Natural killer cell (primary cell): ENCODE data around the gene PMF1. TPM values are rescaled to one million over a fixed set of nuclear protein-coding genes. Genes with fewer than 3 reads are reported as not detected.

Source experiments
- ATAC-seq, 3 donors: fragments of 150-1000 bp in 2 of 3; fragments of 200-7000 bp in 1 of 3; cut with Tn5 transposase; 1 replicate in 1 of 3; 2 replicates in 2 of 3; pipeline ENCODE4 v1.10.0; 2021; ENCODE audit warnings: mild to moderate bottlenecking in 2 of 3, moderate library complexity in 2 of 3
- DNase-seq, 2 donors: peaks; one replicate each; pipeline versions ENCODE4 v3.0.0 to v3.0.0-alpha.2; 2013 to 2021; ENCODE audit warnings: mixed read lengths in 1 of 2
- H3K27ac ChIP-seq: one replicate; pipeline ENCODE4 v1.5.1; 2013; ENCODE audit warnings: mild to moderate bottlenecking, low read length
- H3K27me3 ChIP-seq: one replicate; pipeline ENCODE4 v1.6.1; 2013; ENCODE audit warnings: low read length; ENCODE audit not compliant: control insufficient read depth, insufficient read depth
- H3K36me3 ChIP-seq: one replicate; pipeline ENCODE4 v1.6.1; 2013; ENCODE audit warnings: low read length; ENCODE audit not compliant: control insufficient read depth, insufficient read depth
- H3K4me1 ChIP-seq: one replicate; pipeline ENCODE4 v1.6.1; 2013; ENCODE audit warnings: low read length; ENCODE audit not compliant: control insufficient read depth, insufficient read depth
- H3K4me3 ChIP-seq: one replicate; pipeline ENCODE4 v1.5.1; 2013; ENCODE audit warnings: low read length
- H3K9me3 ChIP-seq: one replicate; pipeline ENCODE4 v1.6.1; 2013; ENCODE audit warnings: low read length; ENCODE audit not compliant: control insufficient read depth, insufficient read depth
- H3K27ac Mint-ChIP-seq, 2 donors: one replicate each; pipeline ENCODE4 v1.8.0; 2022; ENCODE audit warnings: mild to moderate bottlenecking in 2 of 2, mixed read lengths in 2 of 2, moderate library complexity in 1 of 2
- H3K27me3 Mint-ChIP-seq, 2 donors: one replicate each; pipeline ENCODE4 v1.8.0; 2022; ENCODE audit warnings: low read depth in 2 of 2, mixed read lengths in 2 of 2
- H3K36me3 Mint-ChIP-seq: one replicate; pipeline ENCODE4 v1.8.0; 2022; ENCODE audit warnings: mixed read lengths
- H3K4me1 Mint-ChIP-seq, 2 donors: one replicate each; pipeline ENCODE4 v1.8.0; 2022; ENCODE audit warnings: mixed read lengths in 2 of 2
- H3K4me3 Mint-ChIP-seq: one replicate; pipeline ENCODE4 v1.8.0; 2022; ENCODE audit warnings: mild to moderate bottlenecking, moderate library complexity, mixed read lengths
- H3K9me3 Mint-ChIP-seq, 2 donors: one replicate each; pipeline ENCODE4 v1.8.0; 2022; ENCODE audit warnings: mixed read lengths in 2 of 2
- WGBS: methylation state at CpG from one replicate; pipeline ENCODE4 v1.1.7; 2013; ENCODE audit warnings: missing lambda C conversion rate; ENCODE audit not compliant: insufficient coverage; 5-methylcytosine and 5-hydroxymethylcytosine counted together
- intact Hi-C: fragments of 100-400 bp; cut with micrococcal nuclease; formaldehyde crosslinking; loops from one replicate; pipeline ENCODE4 v1.14.2; 2022
- total RNA-seq, 4 donors: library from RNA; stranded (reverse); fragments of 120-200 nt in 1 of 4; gene quantifications; one replicate each; pipeline versions ENCODE4 v1.2.3 to v1.2.4, GENCODE V29; 2013 to 2022
- TF ChIP-seq, protein P1 (sequence below): fragments of 200-600 bp; IDR thresholded peaks from one replicate; pipeline ENCODE4 v1.8.0; 2022; ENCODE audit warnings: antibody characterized with exemption

PMF1 gene
- total RNA-seq, 3 donors from 2014 or later (not counting 1 experiment from before 2014, with no cell fraction given) = 61.5 to 70.3 (median 64.0) TPM

DNA sequence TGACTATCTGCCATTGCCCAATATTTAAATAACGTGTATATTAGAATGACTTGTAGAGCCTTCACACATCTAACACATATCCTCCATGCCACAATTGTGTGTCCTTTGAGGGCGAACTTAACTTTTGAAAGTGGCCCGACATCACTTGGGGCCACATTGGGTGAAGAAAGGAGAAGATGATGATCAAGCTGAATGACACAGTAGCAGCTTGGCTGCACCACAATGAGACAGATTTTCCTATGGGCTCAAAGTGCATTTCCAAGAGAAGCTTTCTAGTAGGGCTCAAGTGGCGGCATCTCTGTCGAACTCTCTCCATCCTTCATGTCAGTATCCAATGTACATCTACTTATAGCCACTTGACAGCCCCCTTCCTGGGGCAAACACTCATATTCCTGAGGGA is 25.4 kb downstream of the PMF1 start:
- Mint-ChIP-seq H3K27me3 (no peaks in the 10 kb centered on the region), H3K4me1 (no peaks in the 10 kb centered on the region), H3K36me3 (peaks cover 8% of the 10 kb centered on the region), H3K4me3 (no peak overlapping the region), H3K9me3 (no peaks in the 10 kb centered on the region), H3K27ac (no peak overlapping the region)
- Histone ChIP-seq H3K4me1 (peaks cover 6% of the 10 kb centered on the region), H3K27ac (no peak overlapping the region), H3K27me3 (no peaks in the 10 kb centered on the region), H3K36me3 (peaks cover 50% of the 10 kb centered on the region), H3K4me3 (no peak overlapping the region), H3K9me3 (no peaks in the 10 kb centered on the region)
- ATAC-seq (no peak), DNase-seq (no peak)
- WGBS = 99% methylated on average over 4 of the region's 5 CpGs
- TF ChIP-seq, protein P1, sequence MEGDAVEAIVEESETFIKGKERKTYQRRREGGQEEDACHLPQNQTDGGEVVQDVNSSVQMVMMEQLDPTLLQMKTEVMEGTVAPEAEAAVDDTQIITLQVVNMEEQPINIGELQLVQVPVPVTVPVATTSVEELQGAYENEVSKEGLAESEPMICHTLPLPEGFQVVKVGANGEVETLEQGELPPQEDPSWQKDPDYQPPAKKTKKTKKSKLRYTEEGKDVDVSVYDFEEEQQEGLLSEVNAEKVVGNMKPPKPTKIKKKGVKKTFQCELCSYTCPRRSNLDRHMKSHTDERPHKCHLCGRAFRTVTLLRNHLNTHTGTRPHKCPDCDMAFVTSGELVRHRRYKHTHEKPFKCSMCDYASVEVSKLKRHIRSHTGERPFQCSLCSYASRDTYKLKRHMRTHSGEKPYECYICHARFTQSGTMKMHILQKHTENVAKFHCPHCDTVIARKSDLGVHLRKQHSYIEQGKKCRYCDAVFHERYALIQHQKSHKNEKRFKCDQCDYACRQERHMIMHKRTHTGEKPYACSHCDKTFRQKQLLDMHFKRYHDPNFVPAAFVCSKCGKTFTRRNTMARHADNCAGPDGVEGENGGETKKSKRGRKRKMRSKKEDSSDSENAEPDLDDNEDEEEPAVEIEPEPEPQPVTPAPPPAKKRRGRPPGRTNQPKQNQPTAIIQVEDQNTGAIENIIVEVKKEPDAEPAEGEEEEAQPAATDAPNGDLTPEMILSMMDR = no peak
- intact Hi-C loops = no loop called here

DNA sequence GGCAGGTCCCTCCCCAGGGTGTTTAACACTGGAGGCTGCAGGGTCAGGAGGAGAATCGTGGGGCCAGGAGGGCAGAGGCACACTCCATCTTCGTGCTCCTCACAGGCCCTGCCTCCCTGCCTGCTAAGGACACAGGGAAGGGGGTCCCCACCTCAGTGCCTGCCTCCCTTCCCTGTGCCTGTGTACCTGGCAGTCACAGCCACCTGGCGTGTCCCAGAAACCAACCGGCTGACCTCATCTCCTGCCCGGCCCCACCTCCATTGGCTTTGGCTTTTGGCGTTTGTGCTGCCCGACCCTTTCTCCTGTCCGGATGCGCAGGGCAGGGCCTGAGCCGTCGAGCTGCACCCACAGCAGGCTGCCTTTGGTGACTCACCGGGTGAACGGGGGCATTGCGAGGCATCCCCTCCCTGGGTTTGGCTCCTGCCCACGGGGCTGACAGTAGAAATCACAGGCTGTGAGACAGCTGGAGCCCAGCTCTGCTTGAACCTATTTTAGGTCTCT is 28.6 kb downstream of the PMF1 start:
- H3K9me3 ChIP-seq = no peaks in the 10 kb centered on the region
- peaks cover 0 to 18% of the 10 kb centered on the region in 2 donors for H3K4me1 Mint-ChIP-seq
- TF ChIP-seq, protein P1 = no peak
- H3K4me3 ChIP-seq = no peak overlapping the region
- H3K9me3 Mint-ChIP-seq = no peaks in the 10 kb centered on the region
- DNase-seq (no peak), ATAC-seq (no peak)
- H3K27me3 Mint-ChIP-seq = no peaks in the 10 kb centered on the region
- H3K4me1 ChIP-seq = peaks cover 21% of the 10 kb centered on the region
- 59% methylated on average over 15 of the region's 15 CpGs for WGBS
- intact Hi-C loops = no loop called here
- H3K4me3 Mint-ChIP-seq = no peak overlapping the region
- no peak overlapping the region for H3K27ac Mint-ChIP-seq
- no peaks in the 10 kb centered on the region for H3K27me3 ChIP-seq
- H3K36me3 ChIP-seq = peaks cover 30% of the 10 kb centered on the region
- peaks cover 8% of the 10 kb centered on the region for H3K36me3 Mint-ChIP-seq
- H3K27ac ChIP-seq = no peak overlapping the region

GRCh38 chr1:156241926-156242325 is 29.1 kb downstream of the PMF1 start, which contains the start of gene BGLAP:
TSS of gene BGLAP (plus strand) at chr1:156242184. CDS start at chr1:156242232, 48 bp downstream.
- H3K4me3 ChIP-seq = no peak within 1 kb of the TSS
- H3K27me3 Mint-ChIP-seq = no peaks in the 10 kb centered on the region
- TF ChIP-seq, protein P1 = no peak
- H3K36me3 Mint-ChIP-seq = peaks cover 8% of the 10 kb centered on the region
- H3K9me3 Mint-ChIP-seq = no peaks in the 10 kb centered on the region
- peaks cover 22% of the 10 kb centered on the region for H3K4me1 ChIP-seq
- H3K27ac ChIP-seq = no peak within 1 kb of the TSS
- intact Hi-C loops = no loop called here
- WGBS = 59% methylated on average over 14 of the region's 14 CpGs
- no peak for DNase-seq
- peaks cover 0 to 18% of the 10 kb centered on the region in 2 donors for H3K4me1 Mint-ChIP-seq
- no peaks in the 10 kb centered on the region for H3K27me3 ChIP-seq
- peaks cover 25% of the 10 kb centered on the region for H3K36me3 ChIP-seq
- H3K9me3 ChIP-seq = no peaks in the 10 kb centered on the region
- H3K27ac Mint-ChIP-seq = no peak within 1 kb of the TSS
- H3K4me3 Mint-ChIP-seq = no peak within 1 kb of the TSS
- no peak for ATAC-seq

- peaks cover 8% of the 10 kb centered on the region for H3K36me3 Mint-ChIP-seq
- ATAC-seq (no peak), DNase-seq (no peak)
- no peak overlapping the region for H3K27ac ChIP-seq
- H3K4me3 Mint-ChIP-seq = no peak overlapping the region
- peaks cover 0 to 18% of the 10 kb centered on the region in 2 donors for H3K4me1 Mint-ChIP-seq
- H3K9me3 Mint-ChIP-seq = no peaks in the 10 kb centered on the region
- TF ChIP-seq, protein P1 = no peak
- peaks cover 22% of the 10 kb centered on the region for H3K36me3 ChIP-seq
- peaks cover 22% of the 10 kb centered on the region for H3K4me1 ChIP-seq
- 95% methylated on average over 10 of the region's 10 CpGs for WGBS
- H3K27me3 Mint-ChIP-seq = no peaks in the 10 kb centered on the region
- no peaks in the 10 kb centered on the region for H3K9me3 ChIP-seq
- H3K27me3 ChIP-seq = no peaks in the 10 kb centered on the region
- intact Hi-C loops = no loop called here
- H3K27ac Mint-ChIP-seq = no peak overlapping the region
- H3K4me3 ChIP-seq = no peak overlapping the region
Measured at GRCh38 chr1:156242738-156243137, 29.9 kb downstream of the PMF1 start.
